Body of pancreas (tissue), 4 donors: ENCODE measurements around the gene GNPTG. TPM values are rescaled to one million over a fixed set of nuclear protein-coding genes. Genes with fewer than 3 reads are reported as not detected.

Source experiments
- ATAC-seq: fragments of 150-250 bp; one replicate; pipeline ENCODE4 v1.9.1; 2016
- DNase-seq, 4 donors: peaks; one replicate each; pipeline ENCODE4 v3.0.0-alpha.2; 2019
- H3K27ac ChIP-seq, 4 donors: fragments of 200-600 bp; sonication (generic); 1 replicate in 3 of 4; 2 replicates in 1 of 4; pipeline versions ENCODE4 v1.5.1 to v1.6.1; 2016 to 2019; ENCODE audit warnings: mild to moderate bottlenecking in 1 of 4, mixed read lengths in 1 of 4, moderate library complexity in 1 of 4
- H3K27me3 ChIP-seq, 2 donors: fragments of 200-600 bp; sonication (generic); one replicate each; pipeline ENCODE4 v1.6.0; 2016; ENCODE audit warnings: mild to moderate bottlenecking in 1 of 2
- H3K36me3 ChIP-seq, 2 donors: fragments of 200-600 bp; sonication (generic); replicated peaks in 1 of 2; 2 replicates each; pipeline ENCODE4 v1.5.1; 2016; ENCODE audit warnings: low read depth in 2 of 2; ENCODE audit not compliant: insufficient read depth in 1 of 2
- H3K4me1 ChIP-seq: fragments of 200-600 bp; sonication (generic); one replicate; pipeline ENCODE4 v1.6.0; 2016
- H3K4me3 ChIP-seq, 2 donors: fragments of 200-600 bp; sonication (generic); 1 replicate in 1 of 2; 2 replicates in 1 of 2; pipeline ENCODE4 v1.5.1; 2016 to 2019
- H3K9me3 ChIP-seq, 3 donors: fragments of 200-600 bp; sonication (generic); 1 replicate in 2 of 3; 2 replicates in 1 of 3; pipeline ENCODE4 v1.5.1; 2016
- POLR2A ChIP-seq, 3 donors: fragments of 450-650 bp; IDR thresholded peaks; one replicate each; pipeline ENCODE4 v1.6.1; 2016; ENCODE audit warnings: antibody characterized with exemption in 3 of 3, mild to moderate bottlenecking in 2 of 3
- WGBS, 2 donors: methylation state at CpG; one replicate each; pipeline ENCODE4 v1.1.5; 2017; 5-methylcytosine and 5-hydroxymethylcytosine counted together
- intact Hi-C: fragments of 100-400 bp; cut with DNase I; formaldehyde crosslinking; loops from one replicate; pipeline ENCODE4 v1.15.1; 2023
- total RNA-seq, 2 donors: library from RNA; depleted of rRNA; stranded (reverse); fragments of >200 nt; gene quantifications; one replicate each; pipeline ENCODE4 v1.1.0, GENCODE V29; 2016
- TF ChIP-seq, protein P1 (sequence below), 7 experiments: fragments of 450-650 bp in 4 of 7; fragments of 200-600 bp in 3 of 7; sonication (generic) in 3 of 7; IDR thresholded peaks; one replicate each; pipeline ENCODE4 v1.5.1; 2016 to 2019; ENCODE audit warnings: antibody characterized with exemption in 7 of 7

The GNPTG gene
- total RNA-seq, 2 donors from 2014 or later = 38.1 to 98.2 TPM

DNA sequence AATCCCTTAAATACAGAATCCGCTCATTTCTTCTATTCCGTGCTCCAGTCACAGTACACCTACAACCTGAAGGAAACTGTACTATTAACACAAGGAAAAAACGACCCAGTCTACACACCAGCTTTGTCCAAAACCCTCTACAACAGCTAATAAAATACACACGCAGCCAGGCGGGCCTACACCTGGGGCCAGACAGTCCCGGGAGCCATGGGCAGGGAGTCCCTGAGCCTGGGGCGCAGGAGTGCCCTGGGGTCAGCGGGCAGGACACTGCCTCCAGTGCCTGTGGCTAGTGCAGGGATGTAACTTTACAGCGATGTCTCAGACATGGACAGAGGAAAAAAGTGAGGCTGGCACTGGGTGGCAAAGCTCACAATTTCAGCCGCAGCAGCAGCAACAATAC, 28.5 kb downstream of the GNPTG start:
- ATAC-seq (no peak), DNase-seq (no peak)
- Histone ChIP-seq H3K27ac (no peak overlapping the region), H3K27me3 (no peaks in the 10 kb centered on the region), H3K36me3 (peaks cover 0 to 3% of the 10 kb centered on the region in 2 donors), H3K4me1 (peaks cover 18% of the 10 kb centered on the region), H3K9me3 (no peaks in the 10 kb centered on the region), H3K4me3 (peak overlapping the region in 1 of 2 donors; percentile 17)
- TF ChIP-seq, protein P1, sequence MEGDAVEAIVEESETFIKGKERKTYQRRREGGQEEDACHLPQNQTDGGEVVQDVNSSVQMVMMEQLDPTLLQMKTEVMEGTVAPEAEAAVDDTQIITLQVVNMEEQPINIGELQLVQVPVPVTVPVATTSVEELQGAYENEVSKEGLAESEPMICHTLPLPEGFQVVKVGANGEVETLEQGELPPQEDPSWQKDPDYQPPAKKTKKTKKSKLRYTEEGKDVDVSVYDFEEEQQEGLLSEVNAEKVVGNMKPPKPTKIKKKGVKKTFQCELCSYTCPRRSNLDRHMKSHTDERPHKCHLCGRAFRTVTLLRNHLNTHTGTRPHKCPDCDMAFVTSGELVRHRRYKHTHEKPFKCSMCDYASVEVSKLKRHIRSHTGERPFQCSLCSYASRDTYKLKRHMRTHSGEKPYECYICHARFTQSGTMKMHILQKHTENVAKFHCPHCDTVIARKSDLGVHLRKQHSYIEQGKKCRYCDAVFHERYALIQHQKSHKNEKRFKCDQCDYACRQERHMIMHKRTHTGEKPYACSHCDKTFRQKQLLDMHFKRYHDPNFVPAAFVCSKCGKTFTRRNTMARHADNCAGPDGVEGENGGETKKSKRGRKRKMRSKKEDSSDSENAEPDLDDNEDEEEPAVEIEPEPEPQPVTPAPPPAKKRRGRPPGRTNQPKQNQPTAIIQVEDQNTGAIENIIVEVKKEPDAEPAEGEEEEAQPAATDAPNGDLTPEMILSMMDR (IDR thresholded peaks at IDR 0.05) = no peak
- TF ChIP-seq POLR2A (IDR thresholded peaks at IDR 0.05) = no peak
- WGBS, 2 donors = 80% methylated on average over 6 to 10 of the region's 10 CpGs
- intact Hi-C loops = no loop called here

DNA sequence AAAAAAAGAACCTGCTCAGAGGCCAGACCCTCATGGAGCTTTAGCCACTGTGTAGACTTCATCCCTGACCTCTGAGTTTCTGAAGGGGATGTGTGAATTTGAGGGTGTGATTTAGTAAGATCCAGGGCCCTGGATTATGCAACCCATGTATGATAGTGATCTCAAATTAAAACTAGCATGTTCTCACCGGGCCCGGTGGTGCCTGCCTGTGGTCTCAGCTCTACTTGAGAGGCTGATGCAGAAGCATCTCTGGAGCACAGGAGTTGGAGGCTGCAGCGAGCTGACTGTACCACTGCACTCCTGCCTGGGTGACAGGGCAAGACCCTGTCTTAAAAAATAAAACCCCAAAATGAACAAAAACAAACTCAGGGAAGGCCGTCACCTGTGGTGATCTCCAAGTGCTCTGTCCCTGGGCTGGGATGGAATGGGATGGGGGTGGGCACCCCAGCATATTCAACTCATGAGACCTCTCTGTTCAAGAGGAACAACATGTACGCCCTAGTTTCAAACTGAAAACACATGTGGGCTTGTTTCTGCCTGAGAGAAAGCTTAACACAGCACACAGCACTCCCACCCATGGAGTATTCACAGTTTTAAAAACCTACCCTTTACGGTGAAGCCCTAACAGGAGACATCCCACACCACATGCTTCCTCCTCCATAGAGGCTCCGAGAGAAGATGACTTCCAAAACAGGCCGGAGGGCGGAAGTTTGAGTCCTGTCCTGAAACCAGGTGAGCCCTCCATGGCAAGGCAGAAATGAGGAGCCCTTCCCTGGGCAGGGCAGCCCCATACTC, 30.1 kb downstream of the GNPTG start:
- ATAC-seq (no peak), DNase-seq (no peak)
- 90 to 91% methylated on average over 5 to 9 of the region's 9 CpGs for WGBS, 2 donors
- peaks cover 0 to 3% of the 10 kb centered on the region in 2 donors for H3K36me3 ChIP-seq
- H3K4me3 ChIP-seq = no peak overlapping the region
- H3K9me3 ChIP-seq = no peaks in the 10 kb centered on the region
- H3K27me3 ChIP-seq = no peaks in the 10 kb centered on the region
- peaks cover 18% of the 10 kb centered on the region for H3K4me1 ChIP-seq
- H3K27ac ChIP-seq = no peak overlapping the region
- TF ChIP-seq, protein P1 (IDR thresholded peaks at IDR 0.05) = no peak
- TF ChIP-seq POLR2A (IDR thresholded peaks at IDR 0.05) = no peak
- intact Hi-C loops = no loop called here

DNA sequence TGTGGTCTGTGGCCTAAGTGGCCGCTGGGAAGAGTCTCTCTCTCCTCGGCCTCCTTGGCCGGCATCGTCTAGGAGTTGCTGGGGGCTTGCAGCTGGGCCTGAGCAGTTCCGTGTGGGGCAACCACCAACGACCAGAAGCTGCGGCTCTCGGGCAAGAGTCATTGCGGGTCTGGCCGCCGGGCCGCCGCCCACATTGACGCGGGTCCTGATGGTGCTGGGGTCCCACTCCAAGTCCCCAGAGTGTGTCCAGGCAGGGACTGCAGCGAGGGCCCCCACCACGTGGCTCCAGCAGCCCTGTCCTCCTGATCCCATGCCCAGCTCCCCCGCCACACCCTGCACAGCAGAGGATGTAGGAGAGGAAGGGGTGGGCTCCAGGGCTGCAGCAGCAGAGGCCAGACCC, 31.8 kb downstream of the GNPTG start:
- Histone ChIP-seq H3K4me1 (peaks cover 15% of the 10 kb centered on the region), H3K36me3 (peaks cover 0 to 3% of the 10 kb centered on the region in 2 donors), H3K9me3 (no peaks in the 10 kb centered on the region), H3K27me3 (no peaks in the 10 kb centered on the region), H3K27ac (no peak overlapping the region), H3K4me3 (no peak overlapping the region)
- no peak for ATAC-seq
- TF ChIP-seq, protein P1 (IDR thresholded peaks at IDR 0.05) = no peak
- no peak for TF ChIP-seq POLR2A (IDR thresholded peaks at IDR 0.05)
- intact Hi-C loops = no loop called here
- 90 to 100% methylated on average over 1 to 18 of the region's 18 CpGs for WGBS, 2 donors
- DNase-seq = no peak

DNA sequence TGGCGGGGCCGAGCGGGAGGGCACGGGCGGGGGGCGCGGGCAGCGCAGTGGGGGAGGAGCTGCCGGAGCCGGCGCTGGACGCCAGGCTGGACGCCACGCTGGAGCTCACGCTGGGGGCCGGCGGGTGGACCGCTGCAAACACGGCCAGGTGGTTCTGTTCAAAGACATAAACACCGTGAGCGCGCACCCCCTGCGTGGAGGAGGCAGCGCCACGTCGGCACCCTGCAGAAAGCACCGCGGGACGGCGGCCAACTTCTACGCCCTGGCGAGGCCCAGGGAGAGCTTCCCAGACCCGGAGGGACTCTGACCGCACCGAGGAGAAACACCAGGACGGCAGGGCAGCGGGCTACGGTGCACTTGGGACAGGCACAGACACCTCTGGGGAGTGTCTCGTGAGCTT, 33.5 kb downstream of the GNPTG start:
- no peak for ATAC-seq
- Histone ChIP-seq H3K4me1 (peaks cover under 1% of the 10 kb centered on the region), H3K27me3 (no peaks in the 10 kb centered on the region), H3K4me3 (no peak overlapping the region), H3K27ac (no peak overlapping the region), H3K9me3 (no peaks in the 10 kb centered on the region), H3K36me3 (peaks cover 0 to 3% of the 10 kb centered on the region in 2 donors)
- TF ChIP-seq, protein P1 (IDR thresholded peaks at IDR 0.05) = no peak
- TF ChIP-seq POLR2A (IDR thresholded peaks at IDR 0.05) = no peak
- DNase-seq = no peak
- intact Hi-C loops = no loop called here
- WGBS, 2 donors = 94 to 96% methylated on average over 35 to 39 of the region's 39 CpGs

DNA sequence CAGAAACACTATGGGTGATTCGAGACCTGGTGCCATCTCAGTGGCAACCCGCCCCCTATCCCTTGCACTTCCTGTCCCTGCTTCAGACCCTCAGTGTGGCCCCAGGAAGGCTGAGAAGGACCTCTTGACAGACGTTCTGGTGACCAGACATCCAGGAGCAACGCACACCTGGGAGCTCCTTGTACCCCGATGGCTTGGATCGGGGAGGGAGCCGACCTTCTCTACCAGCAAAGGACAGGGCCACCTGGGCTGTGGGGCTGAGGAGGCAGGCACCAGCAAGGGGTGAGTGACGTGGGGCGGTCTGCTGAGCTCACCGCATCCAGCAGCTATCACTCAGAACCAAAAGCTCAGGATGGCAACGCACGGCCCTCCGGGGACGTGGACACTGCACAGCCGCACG, 35.6 kb downstream of the GNPTG start:
- no peaks in the 10 kb centered on the region for H3K36me3 ChIP-seq
- H3K27me3 ChIP-seq = no peaks in the 10 kb centered on the region
- H3K27ac ChIP-seq = no peak overlapping the region
- DNase-seq = no peak
- ATAC-seq = no peak
- TF ChIP-seq POLR2A (IDR thresholded peaks at IDR 0.05) = no peak
- TF ChIP-seq, protein P1 (IDR thresholded peaks at IDR 0.05) = no peak
- intact Hi-C loops = no loop called here
- no peaks in the 10 kb centered on the region for H3K4me1 ChIP-seq
- H3K4me3 ChIP-seq = no peak overlapping the region
- 80 to 91% methylated on average over 2 to 16 of the region's 16 CpGs for WGBS, 2 donors
- no peaks in the 10 kb centered on the region for H3K9me3 ChIP-seq
